Retinal pigment epithelial cell (primary cell): ENCODE measurements around the gene MRPL51.

ENCODE experiments used
- DNase-seq: peaks from one replicate; pipeline ENCODE4 v3.0.0-alpha.2; 2010; ENCODE audit warnings: low read depth
- H3K4me3 ChIP-seq: 2 replicates; pipeline ENCODE4 v1.5.1; 2011; ENCODE audit warnings: mild to moderate bottlenecking, low read length, control low read depth, moderate library complexity
- TF ChIP-seq, protein P1 (sequence below): conservative IDR thresholded peaks from 2 replicates; pipeline ENCODE4 v1.5.1; 2011; ENCODE audit warnings: low read depth, low read length, control low read depth, inconsistent platforms

Gene MRPL51

DNA sequence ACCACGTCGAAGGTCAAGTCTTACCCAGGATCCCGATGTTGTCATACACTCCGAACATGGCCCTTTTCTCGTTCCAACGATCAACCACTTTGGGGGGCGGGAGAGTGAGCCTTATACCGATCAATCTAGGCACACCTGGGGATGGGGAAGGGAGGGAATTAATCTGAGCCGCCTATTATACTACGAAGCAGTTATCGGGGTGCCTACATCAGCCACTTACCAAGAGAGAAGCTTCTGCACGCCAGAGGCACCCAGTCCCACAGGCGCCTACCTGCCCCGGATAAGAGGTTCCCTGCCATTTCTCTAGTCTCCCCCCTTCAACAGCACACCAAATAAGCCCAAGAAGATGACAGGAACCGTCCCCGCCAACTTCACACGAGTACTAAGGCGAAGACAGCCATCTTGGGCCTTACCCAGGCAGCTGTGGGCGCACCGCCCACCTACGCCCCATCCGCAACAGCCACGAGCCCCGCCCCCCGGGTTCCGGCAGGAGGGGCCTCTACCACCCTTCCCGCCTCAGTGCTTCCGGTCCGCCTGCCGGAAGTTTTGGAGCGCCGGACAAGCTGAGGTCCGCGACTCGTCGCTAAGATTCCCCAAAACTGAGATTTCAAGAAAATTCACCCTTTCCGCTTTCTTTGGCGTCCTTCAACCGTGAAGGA is at the start of gene MRPL51:
MRPL51 (minus strand) TSS at position 425 of the 659 bp plus-strand sequence; CDS start at position 299, 126 bp downstream.
- peak; percentile 85 for DNase-seq
- TF ChIP-seq, protein P1, sequence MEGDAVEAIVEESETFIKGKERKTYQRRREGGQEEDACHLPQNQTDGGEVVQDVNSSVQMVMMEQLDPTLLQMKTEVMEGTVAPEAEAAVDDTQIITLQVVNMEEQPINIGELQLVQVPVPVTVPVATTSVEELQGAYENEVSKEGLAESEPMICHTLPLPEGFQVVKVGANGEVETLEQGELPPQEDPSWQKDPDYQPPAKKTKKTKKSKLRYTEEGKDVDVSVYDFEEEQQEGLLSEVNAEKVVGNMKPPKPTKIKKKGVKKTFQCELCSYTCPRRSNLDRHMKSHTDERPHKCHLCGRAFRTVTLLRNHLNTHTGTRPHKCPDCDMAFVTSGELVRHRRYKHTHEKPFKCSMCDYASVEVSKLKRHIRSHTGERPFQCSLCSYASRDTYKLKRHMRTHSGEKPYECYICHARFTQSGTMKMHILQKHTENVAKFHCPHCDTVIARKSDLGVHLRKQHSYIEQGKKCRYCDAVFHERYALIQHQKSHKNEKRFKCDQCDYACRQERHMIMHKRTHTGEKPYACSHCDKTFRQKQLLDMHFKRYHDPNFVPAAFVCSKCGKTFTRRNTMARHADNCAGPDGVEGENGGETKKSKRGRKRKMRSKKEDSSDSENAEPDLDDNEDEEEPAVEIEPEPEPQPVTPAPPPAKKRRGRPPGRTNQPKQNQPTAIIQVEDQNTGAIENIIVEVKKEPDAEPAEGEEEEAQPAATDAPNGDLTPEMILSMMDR: no peak
- H3K4me3 ChIP-seq: peak within 1 kb of the TSS; percentile 98

DNA sequence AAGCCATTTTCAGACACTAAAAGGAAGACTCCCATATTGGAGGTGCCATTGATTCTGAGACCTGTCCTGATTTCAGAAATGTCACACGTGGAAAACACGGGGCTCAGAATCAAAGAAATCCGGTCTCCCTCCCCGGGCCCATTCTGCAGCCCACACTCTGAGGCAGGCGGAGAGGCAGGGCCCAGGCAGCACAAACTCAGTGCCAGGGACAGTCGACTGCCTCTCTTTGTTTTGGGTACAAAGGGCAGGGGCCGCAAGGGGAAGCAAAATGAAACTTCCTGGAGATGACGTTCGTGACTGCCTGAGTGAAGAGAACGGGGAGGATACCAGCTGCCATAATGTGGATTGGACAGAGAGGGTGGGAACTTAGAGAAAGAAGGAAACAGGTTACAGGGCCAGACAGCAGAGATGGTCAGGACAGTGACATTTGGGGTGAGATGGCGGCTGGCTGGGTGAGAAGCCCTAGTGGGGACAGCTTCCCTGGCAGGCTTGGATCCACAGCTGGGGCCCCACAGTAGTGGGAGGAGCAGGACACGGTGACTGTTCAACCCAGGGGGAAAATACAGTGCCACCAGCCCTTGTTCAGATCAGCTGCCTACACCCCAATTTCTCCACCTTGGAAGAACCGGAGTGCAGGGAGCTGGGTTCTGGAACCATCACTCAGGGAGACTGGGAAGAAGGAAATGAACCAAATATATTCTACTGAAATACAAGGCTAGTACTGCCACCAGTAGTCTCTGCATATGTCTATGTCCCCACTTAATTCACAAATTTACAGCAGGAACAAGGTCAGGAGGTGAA is 49.3 kb upstream of the MRPL51 start:
- no peak for DNase-seq
- TF ChIP-seq, protein P1: no peak
- H3K4me3 ChIP-seq: no peak overlapping the region

DNA sequence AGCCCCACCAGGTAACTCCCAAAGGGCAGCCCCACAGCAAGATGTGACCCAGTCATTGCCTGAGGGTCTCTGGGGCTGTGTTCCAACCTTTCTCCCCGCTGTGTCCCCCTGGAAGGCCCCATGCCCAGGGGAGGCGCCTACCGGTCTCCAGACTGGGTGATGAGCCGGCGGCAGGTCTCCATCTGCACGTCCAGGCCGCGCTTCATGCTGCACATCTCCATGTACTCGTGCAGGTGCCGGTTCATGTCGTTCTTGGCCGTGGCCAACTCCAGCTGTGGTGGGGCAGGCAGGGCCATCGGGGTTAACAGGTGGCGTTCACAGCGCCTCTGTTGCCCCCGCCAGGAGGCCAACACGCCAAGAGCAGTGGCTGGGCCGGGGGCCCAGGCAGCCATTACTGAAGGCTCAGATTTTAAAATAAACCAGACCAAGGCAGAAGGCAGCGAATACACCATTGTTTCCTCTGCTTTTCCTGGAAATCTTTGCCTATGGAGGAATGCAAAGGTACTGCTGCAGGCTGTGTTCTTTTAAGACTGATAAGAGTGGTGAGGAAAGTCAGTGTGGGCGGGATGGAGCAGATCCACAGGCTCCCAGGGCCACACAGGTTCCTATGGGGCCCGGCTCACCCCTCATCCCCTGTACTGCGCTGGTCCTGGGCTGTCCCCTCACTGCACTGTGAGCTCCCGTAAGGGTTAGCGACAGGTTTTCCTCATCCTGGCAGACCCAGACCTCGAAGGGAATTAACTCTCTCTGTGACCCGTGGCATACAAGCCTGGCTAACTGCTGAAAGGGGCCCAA is 48.5 kb upstream of the MRPL51 start:
- H3K4me3 ChIP-seq: no peak overlapping the region
- TF ChIP-seq, protein P1: no peak
- DNase-seq: no peak

DNA sequence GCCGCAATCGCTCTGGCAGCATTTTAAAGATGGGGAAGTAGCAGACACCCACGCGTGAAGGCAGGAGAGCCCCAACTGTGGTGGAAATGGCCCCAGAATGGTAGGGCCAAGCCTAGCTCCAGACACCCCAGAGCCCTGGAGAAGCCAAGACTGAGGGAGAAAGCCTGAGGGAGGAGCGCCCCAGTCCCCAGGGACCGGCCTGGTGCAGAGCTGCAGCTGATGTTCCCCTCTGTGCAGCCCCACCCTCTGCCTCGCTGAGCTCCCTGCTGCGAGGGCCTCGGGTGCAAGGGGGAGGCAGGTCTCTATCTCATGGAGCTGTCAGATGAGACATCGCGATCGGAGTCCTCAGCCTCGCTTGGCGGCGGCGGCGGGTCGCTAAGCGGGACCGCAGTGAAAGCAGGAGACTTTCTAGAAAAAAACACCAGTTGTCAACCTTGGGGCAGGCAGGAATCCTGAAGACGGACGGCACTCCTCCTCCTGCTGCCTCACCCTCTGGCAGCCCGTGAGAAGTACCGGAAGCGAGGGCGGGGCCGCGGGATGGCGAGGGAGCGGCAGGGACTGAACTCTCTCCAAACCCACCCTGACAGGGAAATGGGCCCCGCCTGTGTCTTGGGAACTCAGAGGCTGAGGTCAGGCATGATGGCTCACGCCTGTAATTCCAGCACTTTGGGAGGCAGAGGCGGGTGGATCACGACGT is 47.3 kb upstream of the MRPL51 start:
- TF ChIP-seq, protein P1: no peak
- no peak overlapping the region for H3K4me3 ChIP-seq
- peak; percentile 35 for DNase-seq

DNA sequence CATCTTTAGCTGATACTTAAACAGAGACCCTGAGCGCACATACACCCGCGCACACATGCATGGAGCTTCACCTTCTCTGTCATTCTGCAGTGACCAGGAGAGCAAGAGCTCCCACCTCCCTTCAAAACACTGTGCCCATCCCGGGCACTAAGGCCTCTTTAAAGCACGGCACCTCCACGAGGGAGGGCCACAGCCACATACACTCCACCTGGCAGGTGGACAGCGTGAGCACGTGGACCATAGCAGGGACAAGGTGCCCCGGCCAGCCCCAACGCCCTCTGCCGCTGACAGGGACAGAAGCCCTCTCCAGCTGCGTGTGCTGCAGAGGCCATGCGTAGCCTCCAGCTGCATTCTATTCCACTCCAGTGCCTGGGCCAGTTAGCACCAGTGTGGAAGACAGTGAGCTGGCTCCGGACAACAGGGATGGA is 46.7 kb upstream of the MRPL51 start:
- TF ChIP-seq, protein P1: no peak
- no peak for DNase-seq
- no peak overlapping the region for H3K4me3 ChIP-seq

DNA sequence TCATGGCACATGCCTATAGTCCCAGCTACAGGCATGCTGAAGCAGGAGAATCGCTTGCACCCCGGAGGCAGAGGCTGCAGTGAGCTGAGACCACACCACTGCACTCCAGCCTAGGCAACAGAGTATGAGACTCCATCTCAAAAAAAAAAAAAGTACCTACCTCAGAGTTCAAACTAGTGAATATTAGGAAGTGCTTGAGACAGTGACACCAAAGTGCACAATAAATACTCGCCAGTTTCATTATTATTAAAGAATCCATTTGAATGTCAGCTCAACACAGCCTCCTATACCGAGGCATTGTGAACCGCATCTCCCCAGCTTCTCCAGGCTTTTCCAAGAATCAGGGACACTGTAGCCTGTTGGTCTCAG is 46.2 kb upstream of the MRPL51 start:
- TF ChIP-seq, protein P1: no peak
- DNase-seq: no peak
- H3K4me3 ChIP-seq: no peak overlapping the region
